ENCODE data around the gene LHFPL4. TPM values are rescaled to one million over a fixed set of nuclear protein-coding genes. Genes with fewer than 3 reads are reported as not detected.

Gene LHFPL4
- total and polyA plus RNA-seq, 2 of the 4 experiments (the other 2 are of a cell fraction), result not detected

DNA sequence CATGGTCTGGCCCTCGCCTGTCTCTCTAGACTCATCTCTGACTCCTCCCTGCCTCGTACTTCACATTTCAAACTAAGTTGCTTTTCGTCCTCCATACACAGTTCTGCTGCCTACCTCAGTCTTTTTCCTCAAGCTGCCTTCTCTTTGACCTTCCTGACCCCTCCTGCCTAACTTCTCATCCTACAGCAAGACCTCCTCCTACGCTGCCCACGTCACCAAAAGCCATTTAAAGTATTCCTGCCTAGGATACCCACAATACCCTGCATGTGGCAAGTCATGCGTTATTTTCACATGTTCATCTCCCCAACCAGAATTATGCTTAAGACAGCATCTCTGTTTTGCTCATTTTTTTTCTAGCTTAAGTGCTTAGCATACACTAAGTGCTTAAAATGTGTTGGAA, 56.7 kb downstream of the LHFPL4 start:
- H3K4me3 ChIP-seq (ENCODE audit: insufficient read depth, low read depth, low read length), result no peak overlapping the region
- H3K18ac ChIP-seq (ENCODE audit: low read depth, low read length), result no peak overlapping the region
- H3K23ac ChIP-seq (ENCODE audit: low read depth, low read length), result no peak overlapping the region
- H3K9ac ChIP-seq (ENCODE audit: low read depth, low read length), result no peak overlapping the region
- H3K4me2 ChIP-seq (ENCODE audit: low read depth, low read length), result no peak overlapping the region
- no peak overlapping the region for H3K27ac ChIP-seq (ENCODE audit: insufficient read depth, low read length)
- dilution Hi-C loops (cut with HindIII; ENCODE audit: low sequenced_read_pairs, unreplicated experiment), result no loop called here
- no peak overlapping the region for H3K56ac ChIP-seq (ENCODE audit: extremely low read depth, insufficient read depth, low read length)
- H2BK20ac ChIP-seq (ENCODE audit: low read depth, low read length), result no peak overlapping the region
- H2BK15ac ChIP-seq (ENCODE audit: low read depth, low read length), result no peak overlapping the region
- ChIA-PET POLR2A (ENCODE audit: unreplicated experiment) (no interaction called here), CTCF (interaction anchor here (1.0 kb wide), 1 partner anchor 144 kb away, joined by 4 read pairs; no protein-coding TSS in a partner anchor)
- no peaks in the 10 kb centered on the region for H3K79me1 ChIP-seq (ENCODE audit: low read depth in 1 of 2, low read length in 2 of 2)
- H4K5ac ChIP-seq (ENCODE audit: low read depth, low read length), result no peak overlapping the region
- H2AK9ac ChIP-seq (replicated peaks; ENCODE audit: low read depth, low read length, poor library complexity), result no peak overlapping the region
- intact Hi-C loops (cut with micrococcal nuclease), result no loop called here
- H2BK5ac ChIP-seq (ENCODE audit: low read depth, low read length, poor library complexity, severe bottlenecking), result no peak overlapping the region
- no peak overlapping the region for H3K4ac ChIP-seq (ENCODE audit: low read depth, low read length)
- no peak overlapping the region for H4K8ac ChIP-seq (ENCODE audit: low read depth in 2 of 2, low read length in 2 of 2)
- H2BK120ac ChIP-seq (ENCODE audit: low read depth, low read length), result no peak overlapping the region
- H3K36me3 ChIP-seq (ENCODE audit: control insufficient read depth, insufficient read depth, low read length), result peaks cover 3% of the 10 kb centered on the region; the same call in 1 of the 2 replicates
- BruUV-seq (replicated peaks), result no TSS peak
- H3K27me3 ChIP-seq (ENCODE audit: control insufficient read depth, insufficient read depth, low read length), result peaks cover 3% of the 10 kb centered on the region; the same call in 1 of the 2 replicates
- in situ Hi-C loops (cut with MboI; ENCODE audit: low sequenced_read_pairs), result no loop called here
- no peak overlapping the region for H2AFZ ChIP-seq (replicated peaks; ENCODE audit: low read length, poor library complexity)
- H3K4me1 ChIP-seq (ENCODE audit: control insufficient read depth, insufficient read depth, low read length), result peaks cover 5% of the 10 kb centered on the region
- TF ChIP-seq CHD1 (IDR thresholded peaks at IDR 0.05; ENCODE audit: low read depth, low read length) (no peak), NFE2L2 (IDR thresholded peaks at IDR 0.05; ENCODE audit: low read depth, low read length) (no peak), MAFK (IDR thresholded peaks at IDR 0.05; ENCODE audit: low read depth, low read length) (no peak), RAD21 (IDR thresholded peaks at IDR 0.05; ENCODE audit: low read length) (no peak), BHLHE40 (IDR thresholded peaks at IDR 0.05; ENCODE audit: low read depth, low read length) (no peak), RCOR1 (IDR thresholded peaks at IDR 0.05; ENCODE audit: insufficient replicate concordance, low read length) (no peak)
- TF ChIP-seq, protein P1, sequence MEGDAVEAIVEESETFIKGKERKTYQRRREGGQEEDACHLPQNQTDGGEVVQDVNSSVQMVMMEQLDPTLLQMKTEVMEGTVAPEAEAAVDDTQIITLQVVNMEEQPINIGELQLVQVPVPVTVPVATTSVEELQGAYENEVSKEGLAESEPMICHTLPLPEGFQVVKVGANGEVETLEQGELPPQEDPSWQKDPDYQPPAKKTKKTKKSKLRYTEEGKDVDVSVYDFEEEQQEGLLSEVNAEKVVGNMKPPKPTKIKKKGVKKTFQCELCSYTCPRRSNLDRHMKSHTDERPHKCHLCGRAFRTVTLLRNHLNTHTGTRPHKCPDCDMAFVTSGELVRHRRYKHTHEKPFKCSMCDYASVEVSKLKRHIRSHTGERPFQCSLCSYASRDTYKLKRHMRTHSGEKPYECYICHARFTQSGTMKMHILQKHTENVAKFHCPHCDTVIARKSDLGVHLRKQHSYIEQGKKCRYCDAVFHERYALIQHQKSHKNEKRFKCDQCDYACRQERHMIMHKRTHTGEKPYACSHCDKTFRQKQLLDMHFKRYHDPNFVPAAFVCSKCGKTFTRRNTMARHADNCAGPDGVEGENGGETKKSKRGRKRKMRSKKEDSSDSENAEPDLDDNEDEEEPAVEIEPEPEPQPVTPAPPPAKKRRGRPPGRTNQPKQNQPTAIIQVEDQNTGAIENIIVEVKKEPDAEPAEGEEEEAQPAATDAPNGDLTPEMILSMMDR (conservative IDR thresholded peaks at IDR 0.05; ENCODE audit: low read depth, low read length), result no peak
- TF ChIP-seq, protein P2, sequence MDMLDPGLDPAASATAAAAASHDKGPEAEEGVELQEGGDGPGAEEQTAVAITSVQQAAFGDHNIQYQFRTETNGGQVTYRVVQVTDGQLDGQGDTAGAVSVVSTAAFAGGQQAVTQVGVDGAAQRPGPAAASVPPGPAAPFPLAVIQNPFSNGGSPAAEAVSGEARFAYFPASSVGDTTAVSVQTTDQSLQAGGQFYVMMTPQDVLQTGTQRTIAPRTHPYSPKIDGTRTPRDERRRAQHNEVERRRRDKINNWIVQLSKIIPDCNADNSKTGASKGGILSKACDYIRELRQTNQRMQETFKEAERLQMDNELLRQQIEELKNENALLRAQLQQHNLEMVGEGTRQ (IDR thresholded peaks at IDR 0.05; ENCODE audit: low read depth, low read length), result no peak
- H4K20me1 ChIP-seq (ENCODE audit: insufficient read depth, low read length), result peaks cover 3% of the 10 kb centered on the region; the same call in 1 of the 2 replicates
- no peaks in the 10 kb centered on the region for H3K9me3 ChIP-seq (ENCODE audit: control insufficient read depth, insufficient read depth, low read length)
- no peak overlapping the region for H4K91ac ChIP-seq (ENCODE audit: insufficient read depth, low read depth, low read length)
- WGBS, 2 experiments (ENCODE audit: extremely low coverage in 2 of 2, insufficient read length in 1 of 2), result 78% methylated on average over 4 of the region's 6 CpGs; no CpG with 5 or more reads in 1 of the 2 experiments
- H3K14ac ChIP-seq (replicated peaks; ENCODE audit: low read depth, low read length), result 0 out of 2 replicates have a peak overlapping the region, but pooled peaks have one; percentile 17
- H3K9me1 ChIP-seq (ENCODE audit: insufficient read depth, low read length), result peaks cover 10% of the 10 kb centered on the region; the same call in 1 of the 2 replicates
- ATAC-seq (ENCODE audit: low read depth) (no peak), DNase-seq (no peak)
- H2AK5ac ChIP-seq (ENCODE audit: low read depth, low read length), result no peak overlapping the region
